Uterus (tissue), 2 donors: ENCODE results near the gene KRTAP13-2.

Source experiments
- CTCF ChIP-seq, 4 experiments: fragments of 200-600 bp in 2 of 4; fragments of 450-650 bp in 2 of 4; sonication (generic) in 2 of 4; IDR thresholded peaks; one replicate each; pipeline ENCODE4 v1.5.1; 2016 to 2019; ENCODE audit warnings: antibody characterized with exemption in 4 of 4, mild to moderate bottlenecking in 2 of 4, moderate library complexity in 1 of 4
- POLR2A ChIP-seq, 2 donors: fragments of 450-650 bp; IDR thresholded peaks; one replicate each; pipeline ENCODE4 v1.6.1; 2016; ENCODE audit warnings: antibody characterized with exemption in 2 of 2, mild to moderate bottlenecking in 1 of 2, moderate library complexity in 1 of 2

DNA sequence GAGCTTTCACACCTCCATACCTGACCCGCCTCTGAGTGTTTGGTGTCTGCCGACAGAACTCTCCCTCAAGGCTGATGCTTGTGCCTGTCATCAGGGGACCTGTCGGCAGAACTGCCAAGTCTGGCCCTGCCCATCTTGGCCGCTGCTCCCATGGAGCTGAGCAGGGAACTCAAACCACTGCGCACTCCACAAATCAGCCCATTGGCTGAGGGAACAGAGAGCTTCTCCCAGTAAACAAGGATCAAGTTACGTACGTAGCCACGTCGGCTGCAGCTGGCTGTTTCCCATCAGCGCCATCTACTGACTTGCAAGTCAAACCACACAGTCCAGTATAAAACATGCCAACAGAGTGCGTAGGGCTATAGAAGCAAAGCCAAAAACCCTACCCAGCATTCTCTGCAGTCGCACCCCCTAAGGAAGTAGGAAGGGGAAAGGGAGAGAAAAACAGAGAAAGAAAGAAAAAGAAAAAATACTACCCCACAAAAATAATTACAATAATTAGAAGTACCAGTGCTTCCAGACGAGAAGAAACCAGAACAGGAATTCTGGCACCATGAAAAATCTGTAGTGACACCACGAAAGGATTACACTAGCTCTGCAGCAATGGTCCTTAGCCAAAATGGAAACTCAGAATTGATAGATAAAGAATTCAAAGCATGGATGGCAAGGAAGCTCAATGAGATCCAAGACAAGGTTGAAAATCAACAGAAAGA lies 36.9 kb upstream of the KRTAP13-2 start:
- no peak for TF ChIP-seq CTCF (IDR thresholded peaks at IDR 0.05)
- TF ChIP-seq POLR2A (IDR thresholded peaks at IDR 0.05), result no peak
